ENCODE results near the gene ANGPTL7. TPM values are rescaled to one million over a fixed set of nuclear protein-coding genes. Genes with fewer than 3 reads are reported as not detected.
"Not testable (repeated sequence)": the region's sequence is repeated elsewhere in the genome, so short reads cannot be mapped to it uniquely, and the experiment has no call there.

ANGPTL7 gene
- polyA plus RNA-seq, 3 donors = 0.06 to 0.12 TPM; not detected in 1

GRCh38 chr1:11168731-11169130 is 20.4 kb upstream of the ANGPTL7 start:
- DNase-seq (ENCODE audit: low read depth in 3 of 3, low spot score in 2 of 3) = no peak

GRCh38 chr1:11169202-11169601 is 20.0 kb upstream of the ANGPTL7 start:
- DNase-seq (ENCODE audit: low read depth in 3 of 3, low spot score in 2 of 3) = no peak

- DNase-seq (ENCODE audit: low read depth in 3 of 3, low spot score in 2 of 3) = no peak
Measured at GRCh38 chr1:11170102-11170501, 19.1 kb upstream of the ANGPTL7 start.

- DNase-seq (ENCODE audit: low read depth in 3 of 3, low spot score in 2 of 3) = no peak
Measured at GRCh38 chr1:11174261-11174942, 14.8 kb upstream of the ANGPTL7 start.

GRCh38 chr1:11175461-11175860 is 13.7 kb upstream of the ANGPTL7 start:
- no peak for DNase-seq (ENCODE audit: low read depth in 3 of 3, low spot score in 2 of 3)

GRCh38 chr1:11176081-11176706 is 13.0 kb upstream of the ANGPTL7 start:
- no peak for DNase-seq (ENCODE audit: low read depth in 3 of 3, low spot score in 2 of 3)

- DNase-seq (ENCODE audit: low read depth in 3 of 3, low spot score in 2 of 3) = no peak
Measured at GRCh38 chr1:11178021-11179015, 10.8 kb upstream of the ANGPTL7 start.

- DNase-seq (ENCODE audit: low read depth in 3 of 3, low spot score in 2 of 3) = no peak
Measured at GRCh38 chr1:11179125-11179524, 10.0 kb upstream of the ANGPTL7 start.

GRCh38 chr1:11179749-11180148 is 9.4 kb upstream of the ANGPTL7 start:
- DNase-seq (ENCODE audit: low read depth in 3 of 3, low spot score in 2 of 3) = not testable (repeated sequence)

GRCh38 chr1:11180342-11180744 is 8.8 kb upstream of the ANGPTL7 start:
- no peak for DNase-seq (ENCODE audit: low read depth in 3 of 3, low spot score in 2 of 3)

GRCh38 chr1:11182884-11183283 is 6.3 kb upstream of the ANGPTL7 start:
- DNase-seq (ENCODE audit: low read depth in 3 of 3, low spot score in 2 of 3) = no peak

GRCh38 chr1:11184973-11185372 is 4.2 kb upstream of the ANGPTL7 start:
- no peak for DNase-seq (ENCODE audit: low read depth in 3 of 3, low spot score in 2 of 3)

- no peak for DNase-seq (ENCODE audit: low read depth in 3 of 3, low spot score in 2 of 3)
Measured at GRCh38 chr1:11187000-11187399, 2.2 kb upstream of the ANGPTL7 start.

GRCh38 chr1:11187494-11187893 is 1.7 kb upstream of the ANGPTL7 start:
- no peak for DNase-seq (ENCODE audit: low read depth in 3 of 3, low spot score in 2 of 3)

GRCh38 chr1:11187931-11188330 is 1.2 kb upstream of the ANGPTL7 start:
- DNase-seq (ENCODE audit: low read depth in 3 of 3, low spot score in 2 of 3) = no peak

- no peak for DNase-seq (ENCODE audit: low read depth in 3 of 3, low spot score in 2 of 3)
Measured at GRCh38 chr1:11188381-11188780, 774 bp upstream of the ANGPTL7 start.

GRCh38 chr1:11193376-11193775 is 4.2 kb downstream of the ANGPTL7 start:
- no peak for DNase-seq (ENCODE audit: low read depth in 3 of 3, low spot score in 2 of 3)

- no peak for DNase-seq (ENCODE audit: low read depth in 3 of 3, low spot score in 2 of 3)
Measured at GRCh38 chr1:11194407-11195176, 5.4 kb downstream of the ANGPTL7 start.

- DNase-seq (ENCODE audit: low read depth in 3 of 3, low spot score in 2 of 3) = no peak
Measured at GRCh38 chr1:11196945-11197344, 7.8 kb downstream of the ANGPTL7 start.

GRCh38 chr1:11197359-11197758 is 8.2 kb downstream of the ANGPTL7 start:
- DNase-seq (ENCODE audit: low read depth in 3 of 3, low spot score in 2 of 3) = no peak

- no peak for DNase-seq (ENCODE audit: low read depth in 3 of 3, low spot score in 2 of 3)
Measured at GRCh38 chr1:11198257-11198656, 9.1 kb downstream of the ANGPTL7 start.

All from right renal cortex interstitium (tissue), 3 donors.